ENCODE measurements around the gene IQCN. TPM values are rescaled to one million over a fixed set of nuclear protein-coding genes. Genes with fewer than 3 reads are reported as not detected.

IQCN gene
- total RNA-seq, 2 experiments from 2014 or later, result 5.0 to 5.2 TPM

DNA sequence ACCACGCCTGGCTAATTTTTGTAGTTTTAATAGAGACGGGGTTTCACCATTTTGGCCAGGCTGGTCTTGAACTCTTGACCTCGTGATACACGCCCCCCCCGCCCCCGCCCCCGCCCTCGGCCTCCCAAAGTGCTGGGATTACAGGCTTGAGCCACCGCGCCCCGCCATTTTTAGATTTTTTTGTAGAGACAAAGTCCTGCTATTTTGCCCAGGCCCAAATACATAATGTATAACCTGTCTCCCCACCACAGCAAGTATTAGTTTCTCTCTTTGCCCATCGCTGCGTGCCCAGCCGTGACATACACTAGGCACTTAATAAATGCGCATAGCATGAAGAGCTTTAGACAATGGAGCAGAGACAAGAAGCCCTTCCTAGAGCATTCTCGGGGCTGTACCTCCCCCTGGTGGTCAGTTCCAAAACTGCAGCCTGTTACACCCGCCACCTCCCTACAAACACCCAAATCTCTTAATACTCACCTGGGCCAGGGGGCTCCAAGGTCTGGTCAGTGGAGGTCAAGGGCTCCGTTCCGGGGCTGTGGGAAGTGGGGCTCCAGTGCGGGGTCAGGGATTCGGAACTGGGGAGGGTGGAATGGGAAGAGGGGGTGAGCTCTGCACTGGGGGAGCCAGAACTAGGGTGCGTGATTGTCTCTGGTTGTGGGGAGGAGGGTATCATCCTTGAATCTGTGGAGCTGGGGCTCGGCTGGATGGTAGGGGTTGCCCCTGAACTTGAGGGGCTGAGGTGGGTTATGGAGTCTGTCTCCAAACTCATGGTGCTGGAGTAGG is 22.5 kb downstream of the IQCN start:
- DNase-seq (peak; percentile 83), ATAC-seq (ENCODE audit: low read depth) (peak; percentile 80)
- no peak overlapping the region for H3K4me3 Mint-ChIP-seq
- H3K36me3 Mint-ChIP-seq, result no peaks in the 10 kb centered on the region
- H3K9me3 Mint-ChIP-seq, result no peaks in the 10 kb centered on the region
- POLR2A ChIA-PET, result interaction anchor here (0.6 to 1.8 kb wide), 6 partner anchors 23 to 70 kb away, joined by 3 to 7 read pairs (median 4); partner anchors contain the start of genes IQCN and RAB3A
- H3K27me3 Mint-ChIP-seq, result peaks cover 34% of the 10 kb centered on the region
- H3K27ac Mint-ChIP-seq, result no peak overlapping the region
- H3K4me1 Mint-ChIP-seq, result peaks cover 5% of the 10 kb centered on the region

DNA sequence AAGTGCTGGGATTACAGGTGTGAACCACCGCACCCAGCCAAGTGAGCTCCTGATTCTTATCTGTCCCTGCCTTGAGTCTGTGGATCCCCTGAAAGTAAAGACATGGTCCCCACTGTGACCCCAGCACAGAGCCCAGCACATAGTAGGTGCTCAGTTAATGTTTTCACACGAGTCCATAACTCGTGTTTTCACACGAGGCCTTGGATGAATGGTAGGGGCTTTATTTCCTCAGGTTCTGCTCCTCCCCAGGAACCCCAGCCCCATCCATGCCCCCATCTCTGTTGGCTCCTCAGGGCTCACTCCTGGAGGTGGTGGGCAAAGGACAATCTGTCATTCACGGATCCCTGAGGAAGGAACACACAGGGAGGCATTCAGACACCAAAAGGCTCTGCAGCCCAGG is 24.4 kb downstream of the IQCN start:
- Mint-ChIP-seq H3K4me3 (no peak overlapping the region), H3K4me1 (peaks cover 3% of the 10 kb centered on the region), H3K9me3 (no peaks in the 10 kb centered on the region), H3K27ac (no peak overlapping the region), H3K27me3 (peaks cover 31% of the 10 kb centered on the region), H3K36me3 (no peaks in the 10 kb centered on the region)
- POLR2A ChIA-PET, result interaction anchor here (0.7 kb wide), 1 partner anchor 92 kb away, joined by 3 read pairs; no protein-coding TSS in a partner anchor
- no peak for ATAC-seq (ENCODE audit: low read depth)
- no peak for DNase-seq

DNA sequence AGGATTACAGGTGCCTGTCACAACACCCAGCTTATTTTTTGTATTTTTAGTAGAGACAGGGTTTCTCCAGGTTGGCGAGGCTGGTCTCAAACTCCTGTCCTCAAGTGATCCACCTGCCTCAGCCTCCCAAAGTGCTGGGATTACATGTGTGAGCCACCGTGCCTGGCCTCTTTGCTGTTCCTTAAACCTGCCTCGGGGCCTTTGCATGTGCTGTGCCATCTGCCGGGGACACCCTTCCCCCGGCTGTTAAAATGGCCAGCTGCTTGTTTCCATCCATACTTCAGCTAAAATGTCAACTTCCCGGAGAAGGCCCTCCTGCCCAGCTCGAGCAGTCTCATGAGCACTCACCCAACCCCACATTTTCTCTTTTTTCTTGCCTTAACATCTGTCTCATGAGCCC is 29.0 kb downstream of the IQCN start:
- H3K27me3 Mint-ChIP-seq, result peaks cover 2% of the 10 kb centered on the region
- no peak overlapping the region for H3K4me3 Mint-ChIP-seq
- ATAC-seq (ENCODE audit: low read depth) (no peak), DNase-seq (no peak)
- no peaks in the 10 kb centered on the region for H3K9me3 Mint-ChIP-seq
- H3K36me3 Mint-ChIP-seq, result no peaks in the 10 kb centered on the region
- POLR2A ChIA-PET, result no interaction called here
- H3K4me1 Mint-ChIP-seq, result no peaks in the 10 kb centered on the region
- no peak overlapping the region for H3K27ac Mint-ChIP-seq

DNA sequence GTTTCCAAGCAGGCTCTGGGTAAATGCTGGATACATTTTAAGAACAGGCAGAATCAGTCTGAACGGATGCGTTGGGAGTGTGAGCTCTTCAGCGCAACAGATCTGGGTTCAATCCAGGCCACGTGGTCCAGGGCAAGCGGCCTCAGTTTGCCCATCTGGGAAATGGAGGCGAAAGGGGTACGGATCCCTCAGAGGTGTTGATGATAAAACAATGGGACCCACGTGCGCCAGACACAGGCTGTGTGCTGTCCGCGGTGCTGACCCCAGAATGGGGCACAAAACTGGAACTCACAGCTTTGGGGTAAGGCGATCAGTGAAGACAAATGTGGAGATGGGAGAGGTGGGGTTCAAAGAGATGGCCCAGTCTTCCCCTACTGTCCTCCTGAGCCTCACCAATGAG is 34.9 kb downstream of the IQCN start:
- POLR2A ChIA-PET, result no interaction called here
- no peak for DNase-seq
- Mint-ChIP-seq H3K4me1 (no peaks in the 10 kb centered on the region), H3K27ac (no peak overlapping the region), H3K36me3 (no peaks in the 10 kb centered on the region), H3K4me3 (no peak overlapping the region), H3K9me3 (no peaks in the 10 kb centered on the region), H3K27me3 (peaks cover 10% of the 10 kb centered on the region)
- no peak for ATAC-seq (ENCODE audit: low read depth)

DNA sequence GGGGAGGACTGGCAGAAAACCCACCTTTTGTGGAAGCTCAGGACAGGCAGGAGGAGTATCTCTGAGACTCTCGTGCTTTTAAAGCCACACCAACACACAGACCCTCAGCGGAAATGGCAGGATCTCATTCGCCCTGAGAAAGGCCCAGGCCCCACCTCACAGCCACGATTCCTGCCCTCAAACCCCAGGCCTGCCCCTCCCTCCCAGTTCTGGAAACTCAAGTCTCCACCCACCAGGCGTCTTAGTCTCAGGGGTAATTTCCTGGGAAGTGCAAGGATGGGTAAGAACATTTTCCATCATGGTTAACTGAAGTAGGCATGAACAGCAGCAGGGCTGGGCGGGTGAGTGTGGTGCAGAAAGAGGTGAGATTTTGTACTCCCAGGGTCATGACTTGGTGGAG is 40.1 kb downstream of the IQCN start:
- Mint-ChIP-seq H3K27ac (no peak overlapping the region), H3K9me3 (peaks cover 2% of the 10 kb centered on the region), H3K36me3 (peaks cover 3% of the 10 kb centered on the region), H3K27me3 (peaks cover 38% of the 10 kb centered on the region), H3K4me1 (peaks cover 5% of the 10 kb centered on the region), H3K4me3 (no peak overlapping the region)
- POLR2A ChIA-PET, result no interaction called here
- DNase-seq (no peak), ATAC-seq (ENCODE audit: low read depth) (no peak)

DNA sequence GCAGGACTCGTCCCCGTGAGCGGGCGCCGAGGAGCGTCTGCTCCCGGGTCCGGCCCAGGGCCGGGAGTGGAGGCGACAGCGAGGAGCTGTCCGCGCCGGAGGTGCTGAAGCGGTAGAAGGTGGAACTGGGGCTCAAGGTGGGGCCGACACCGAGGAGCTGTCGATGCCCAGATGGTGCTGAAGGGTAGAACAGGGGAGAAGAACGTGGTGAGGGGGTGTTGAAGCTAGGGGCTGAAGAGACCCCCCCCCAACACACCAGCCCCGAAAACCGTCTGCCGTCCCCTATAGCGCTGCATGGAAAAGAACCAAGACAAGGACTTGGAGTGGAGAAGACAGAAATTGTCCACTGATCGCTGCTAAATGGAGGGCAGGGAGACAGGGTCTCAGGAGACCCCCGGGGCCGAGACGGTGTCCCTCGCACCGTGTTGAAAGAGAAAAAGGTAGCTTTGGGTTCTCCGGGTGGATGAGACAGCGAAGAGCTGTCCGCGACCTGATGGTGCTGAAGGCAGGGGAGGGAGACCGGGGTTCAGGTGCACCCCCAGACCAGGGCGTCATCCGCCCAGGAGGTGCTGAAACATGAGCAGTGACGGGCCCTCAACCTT is 40.9 kb downstream of the IQCN start:
- POLR2A ChIA-PET, result interaction anchor here (1.4 kb wide), 1 partner anchor 48 kb away, joined by 4 read pairs; no protein-coding TSS in a partner anchor
- peaks cover 5% of the 10 kb centered on the region for H3K4me1 Mint-ChIP-seq

DNA sequence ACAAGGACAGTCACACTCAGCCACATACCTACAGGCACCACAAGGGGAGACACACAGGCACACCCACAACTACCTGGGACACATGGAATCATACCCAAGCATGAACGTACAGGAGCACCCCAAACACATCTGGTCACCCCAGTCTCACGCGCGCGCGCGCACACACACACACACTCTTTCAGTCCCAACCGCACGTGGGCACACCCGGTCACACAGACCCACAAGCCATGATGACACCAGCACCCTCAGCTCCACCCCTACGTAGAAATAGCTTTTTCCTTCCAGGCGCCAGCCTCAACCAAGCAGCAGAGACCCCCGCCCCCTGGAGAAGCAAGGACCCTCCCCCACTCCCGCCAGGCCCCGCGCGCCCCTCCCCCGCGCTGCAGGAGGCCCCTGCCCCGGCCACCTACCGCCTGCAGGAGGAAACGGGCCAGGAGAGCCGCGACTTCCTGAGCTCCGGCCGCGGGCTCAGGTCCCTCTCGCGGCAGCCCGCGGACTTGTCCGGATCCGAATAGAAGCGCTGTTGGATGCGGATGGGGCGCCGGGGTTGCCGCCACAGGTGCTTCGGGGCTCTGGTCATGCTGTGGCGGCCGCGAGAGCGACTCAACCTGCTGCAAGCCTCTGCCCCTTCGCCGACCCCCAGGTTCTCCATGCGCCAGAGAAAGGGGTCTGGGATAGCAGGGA is 41.6 kb downstream of the IQCN start:
- peaks cover 2% of the 10 kb centered on the region for H3K9me3 Mint-ChIP-seq
- peaks cover 42% of the 10 kb centered on the region for H3K27me3 Mint-ChIP-seq
- no peak overlapping the region for H3K27ac Mint-ChIP-seq
- POLR2A ChIA-PET, result interaction anchor here (1.4 kb wide), 1 partner anchor 49 kb away, joined by 4 read pairs; no protein-coding TSS in a partner anchor
- no peak overlapping the region for H3K4me3 Mint-ChIP-seq
- DNase-seq (no peak), ATAC-seq (ENCODE audit: low read depth) (no peak)
- peaks cover 5% of the 10 kb centered on the region for H3K4me1 Mint-ChIP-seq
- peaks cover 3% of the 10 kb centered on the region for H3K36me3 Mint-ChIP-seq

More for the DNA sequence above, 40.9 kb downstream of the IQCN start:
- no peak overlapping the region for H3K27ac Mint-ChIP-seq
- H3K27me3 Mint-ChIP-seq, result peaks cover 38% of the 10 kb centered on the region
- no peak overlapping the region for H3K4me3 Mint-ChIP-seq
- H3K9me3 Mint-ChIP-seq, result peaks cover 2% of the 10 kb centered on the region
- H3K36me3 Mint-ChIP-seq, result peaks cover 3% of the 10 kb centered on the region
- ATAC-seq (ENCODE audit: low read depth) (peak; percentile 67), DNase-seq (peak; percentile 85)

DNA sequence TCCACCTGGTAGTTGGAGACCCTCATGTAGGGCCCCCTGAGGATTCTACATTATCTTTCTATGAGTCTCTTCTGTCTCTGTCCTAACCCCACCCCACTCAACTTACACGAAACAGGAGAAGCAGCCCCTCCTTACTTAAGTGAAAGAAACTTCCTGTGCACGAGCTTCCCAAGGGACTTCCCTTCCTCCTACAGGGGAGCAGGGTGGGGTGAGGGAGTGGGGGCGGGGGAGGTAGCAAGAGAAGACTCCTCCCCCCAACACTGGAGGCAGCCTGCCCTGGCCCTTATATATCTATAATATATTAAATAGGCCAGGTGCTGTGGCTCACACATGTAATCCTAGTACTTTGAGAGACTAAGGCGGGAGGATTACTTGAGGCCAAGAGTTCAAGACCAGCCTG is 42.5 kb downstream of the IQCN start:
- H3K27me3 Mint-ChIP-seq, result peaks cover 48% of the 10 kb centered on the region
- H3K36me3 Mint-ChIP-seq, result peaks cover 3% of the 10 kb centered on the region
- POLR2A ChIA-PET, result no interaction called here
- H3K4me1 Mint-ChIP-seq, result peaks cover 5% of the 10 kb centered on the region
- DNase-seq (no peak), ATAC-seq (ENCODE audit: low read depth) (no peak)
- H3K4me3 Mint-ChIP-seq, result no peak overlapping the region
- no peak overlapping the region for H3K27ac Mint-ChIP-seq
- peaks cover 2% of the 10 kb centered on the region for H3K9me3 Mint-ChIP-seq

DNA sequence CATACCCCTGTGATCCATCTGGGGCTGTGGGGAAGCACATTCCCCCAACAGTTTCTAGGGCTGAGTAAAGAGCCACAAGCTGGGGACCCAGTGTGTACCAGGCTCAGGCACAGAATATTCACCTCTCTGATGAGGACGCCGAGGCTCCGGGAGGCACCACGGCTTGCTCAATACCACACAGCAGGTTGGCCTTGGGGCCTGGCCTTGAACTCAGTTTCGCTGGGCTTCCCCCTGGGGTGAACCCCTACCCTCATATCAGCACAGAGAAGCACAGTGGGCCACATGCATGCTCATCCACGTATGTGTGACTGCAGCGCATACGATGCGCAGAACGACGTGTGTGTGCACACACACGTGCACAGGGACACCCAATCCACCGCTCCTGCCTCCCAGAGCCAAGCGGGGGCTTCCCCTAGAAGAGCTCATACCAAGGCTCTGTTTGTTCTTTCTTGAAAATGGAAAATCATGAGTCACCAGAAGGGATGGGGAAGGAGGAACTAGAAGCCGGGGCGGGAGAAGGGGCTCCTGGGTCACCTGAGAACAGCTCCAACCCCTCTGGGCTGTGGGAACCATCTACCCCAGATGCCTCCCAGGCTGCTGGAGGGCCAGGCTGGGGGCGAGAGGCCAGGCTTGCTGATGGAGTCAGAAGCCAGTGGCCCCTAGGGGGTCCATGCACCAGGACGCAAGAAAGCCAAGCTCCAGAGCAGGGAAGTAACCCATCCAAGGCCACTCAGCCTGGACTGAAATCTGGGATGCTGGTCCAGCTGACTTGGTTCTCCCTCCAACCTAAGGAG is 43.1 kb downstream of the IQCN start:
- Mint-ChIP-seq H3K4me3 (no peak overlapping the region), H3K27ac (no peak overlapping the region)
- no peak for ATAC-seq (ENCODE audit: low read depth)

DNA sequence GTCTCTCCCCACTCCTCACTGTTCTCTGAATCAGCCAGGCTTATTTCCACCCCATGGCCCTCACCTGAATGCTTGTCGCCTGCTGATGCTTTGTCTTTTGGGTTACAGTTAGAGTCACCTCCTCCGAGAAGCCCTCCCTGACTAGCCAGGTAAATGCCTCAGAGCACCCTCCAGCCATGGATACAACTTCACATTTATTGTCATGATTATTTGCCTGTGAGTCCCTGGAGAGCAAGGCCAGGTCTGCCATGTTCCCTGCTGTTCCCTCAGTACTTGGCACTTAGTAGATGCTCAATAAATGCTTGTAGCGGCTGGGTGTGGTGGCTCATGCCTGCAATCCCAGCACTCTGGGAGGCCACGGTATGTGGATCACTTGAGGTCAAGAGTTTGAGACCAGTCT is 44.3 kb downstream of the IQCN start:
- POLR2A ChIA-PET, result no interaction called here
- Mint-ChIP-seq H3K36me3 (peaks cover 3% of the 10 kb centered on the region), H3K4me1 (peaks cover 7% of the 10 kb centered on the region), H3K27me3 (peaks cover 59% of the 10 kb centered on the region), H3K27ac (no peak overlapping the region), H3K9me3 (peaks cover 2% of the 10 kb centered on the region), H3K4me3 (no peak overlapping the region)
- ATAC-seq (ENCODE audit: low read depth) (no peak), DNase-seq (no peak)

More for the DNA sequence above, 43.1 kb downstream of the IQCN start:
- peaks cover 5% of the 10 kb centered on the region for H3K4me1 Mint-ChIP-seq
- H3K27me3 Mint-ChIP-seq, result peaks cover 51% of the 10 kb centered on the region
- H3K36me3 Mint-ChIP-seq, result peaks cover 3% of the 10 kb centered on the region
- H3K9me3 Mint-ChIP-seq, result peaks cover 2% of the 10 kb centered on the region
- DNase-seq, result no peak
- POLR2A ChIA-PET, result no interaction called here

DNA sequence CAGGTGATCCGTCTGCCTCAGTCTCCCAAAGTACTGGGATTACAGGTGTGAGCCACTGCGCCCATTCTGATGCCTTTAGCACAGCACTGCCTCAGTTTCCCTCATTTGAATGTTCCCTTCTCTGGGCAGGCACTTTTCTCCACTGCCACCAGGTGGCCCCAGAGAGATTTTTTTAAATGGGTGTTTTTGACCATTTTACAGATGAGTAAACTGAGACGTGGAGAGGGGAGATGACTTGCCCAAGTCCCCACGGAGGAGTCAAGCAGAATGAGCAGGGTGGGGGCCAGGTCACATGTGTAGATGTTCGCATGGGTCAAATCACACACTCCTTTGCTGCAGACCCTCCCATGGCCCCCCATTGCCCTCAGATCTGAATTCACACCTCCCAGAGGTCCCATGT is 44.8 kb downstream of the IQCN start:
- peaks cover 11% of the 10 kb centered on the region for H3K4me1 Mint-ChIP-seq
- peaks cover 60% of the 10 kb centered on the region for H3K27me3 Mint-ChIP-seq
- H3K9me3 Mint-ChIP-seq, result peaks cover 2% of the 10 kb centered on the region
- POLR2A ChIA-PET, result no interaction called here
- DNase-seq (no peak), ATAC-seq (ENCODE audit: low read depth) (no peak)
- H3K4me3 Mint-ChIP-seq, result no peak overlapping the region
- H3K27ac Mint-ChIP-seq, result no peak overlapping the region
- peaks cover 3% of the 10 kb centered on the region for H3K36me3 Mint-ChIP-seq

DNA sequence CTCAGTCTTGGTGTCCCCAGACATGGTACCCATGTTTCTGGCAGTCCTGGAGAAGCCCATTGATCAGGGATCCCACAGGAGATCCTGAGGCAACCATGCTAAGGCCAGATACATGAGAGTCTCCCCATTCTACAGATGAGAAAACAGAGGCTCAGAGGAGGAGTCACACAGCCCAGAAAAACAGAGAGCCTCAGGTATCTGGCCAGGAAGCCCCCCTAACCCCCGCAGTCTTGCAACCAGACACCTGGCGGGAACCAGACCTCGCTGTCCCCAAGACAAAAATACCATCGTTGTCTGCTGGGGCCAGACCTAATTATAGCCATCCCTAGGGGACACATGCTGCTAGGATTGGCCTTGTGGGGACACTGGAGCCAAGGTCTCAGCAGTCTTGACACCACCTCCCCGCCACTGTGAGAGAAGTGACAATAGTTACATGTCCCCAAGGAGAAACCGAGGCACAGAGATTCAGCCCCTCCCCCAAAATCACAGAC is 46.4 kb downstream of the IQCN start:
- Mint-ChIP-seq H3K36me3 (no peaks in the 10 kb centered on the region), H3K27ac (no peak overlapping the region)

More for the DNA sequence above, 46.4 kb downstream of the IQCN start:
- POLR2A ChIA-PET, result no interaction called here
- DNase-seq (no peak), ATAC-seq (ENCODE audit: low read depth) (no peak)
- H3K4me1 Mint-ChIP-seq, result peaks cover 17% of the 10 kb centered on the region
- no peaks in the 10 kb centered on the region for H3K9me3 Mint-ChIP-seq
- peaks cover 66% of the 10 kb centered on the region for H3K27me3 Mint-ChIP-seq
- no peak overlapping the region for H3K4me3 Mint-ChIP-seq
